Neuronal stem cell (in vitro differentiated cells): ENCODE data around the gene CCDC106.

Source experiments
- DNase-seq: peaks from one replicate; pipeline ENCODE4 v3.0.0-alpha.2; 2013; ENCODE audit warnings: low spot score
- H2AFZ ChIP-seq: one replicate; pipeline ENCODE4 v1.6.1; 2013; ENCODE audit warnings: mild to moderate bottlenecking, low read length, inconsistent platforms
- H2AK5ac ChIP-seq: 2 replicates; pipeline ENCODE4 v1.6.1; 2013; ENCODE audit warnings: low read depth, mild to moderate bottlenecking, inconsistent platforms, low read length, moderate library complexity, mixed read lengths
- H2BK120ac ChIP-seq: 2 replicates; pipeline ENCODE4 v1.6.1; 2013; ENCODE audit warnings: low read depth, mild to moderate bottlenecking, inconsistent platforms, low read length, moderate library complexity, mixed read lengths
- H2BK12ac ChIP-seq: one replicate; pipeline ENCODE4 v1.6.1; 2013; ENCODE audit warnings: low read length, inconsistent platforms
- H2BK15ac ChIP-seq: 2 replicates; pipeline ENCODE4 v1.6.1; 2013; ENCODE audit warnings: mild to moderate bottlenecking, low read length, inconsistent platforms, mixed read lengths
- H2BK5ac ChIP-seq: one replicate; pipeline ENCODE4 v1.6.1; 2013; ENCODE audit warnings: inconsistent platforms, mild to moderate bottlenecking, low read length, moderate library complexity
- H3K14ac ChIP-seq: one replicate; pipeline ENCODE4 v1.6.1; 2013; ENCODE audit warnings: low read length, inconsistent platforms
- H3K18ac ChIP-seq: 2 replicates; pipeline ENCODE4 v1.6.1; 2013; ENCODE audit warnings: low read length, inconsistent platforms
- H3K23ac ChIP-seq: 2 replicates; pipeline ENCODE4 v1.6.1; 2013; ENCODE audit warnings: low read depth, mild to moderate bottlenecking, mixed read lengths, low read length, inconsistent platforms; ENCODE audit not compliant: poor library complexity
- H3K27ac ChIP-seq: replicated peaks from 3 replicates; pipeline ENCODE4 v1.5.1; 2013; ENCODE audit warnings: low read length, inconsistent platforms
- H3K27me3 ChIP-seq, 3 experiments: 2 replicates each; pipeline ENCODE4 v1.6.1; 2013; ENCODE audit warnings: low read length in 3 of 3, mild to moderate bottlenecking in 2 of 3, inconsistent platforms in 1 of 3, low read depth in 1 of 3, mixed read lengths in 1 of 3, moderate library complexity in 1 of 3; ENCODE audit not compliant: control insufficient read depth in 3 of 3, insufficient read depth in 3 of 3
- H3K36me3 ChIP-seq, 2 donors: replicated peaks in 1 of 2; 2 replicates each; pipeline ENCODE4 v1.6.1; 2013; ENCODE audit warnings: low read length in 2 of 2; ENCODE audit not compliant: control insufficient read depth in 2 of 2, insufficient read depth in 2 of 2
- H3K4ac ChIP-seq: 2 replicates; pipeline ENCODE4 v1.6.1; 2013; ENCODE audit warnings: inconsistent platforms, mild to moderate bottlenecking, low read length, moderate library complexity
- H3K4me1 ChIP-seq, 2 donors: 1 replicate in 1 of 2; 2 replicates in 1 of 2; pipeline ENCODE4 v1.6.1; 2013; ENCODE audit warnings: low read length in 2 of 2, low read depth in 1 of 2; ENCODE audit not compliant: control insufficient read depth in 2 of 2, insufficient read depth in 1 of 2
- H3K4me2 ChIP-seq: one replicate; pipeline ENCODE4 v1.6.1; 2013; ENCODE audit warnings: mild to moderate bottlenecking, low read length, inconsistent platforms; ENCODE audit not compliant: insufficient read depth, poor library complexity, severe bottlenecking
- H3K4me3 ChIP-seq, 2 donors: 2 replicates each; pipeline ENCODE4 v1.5.1; 2013; ENCODE audit warnings: low read length in 2 of 2, mild to moderate bottlenecking in 2 of 2, inconsistent platforms in 1 of 2, moderate library complexity in 1 of 2
- H3K79me1 ChIP-seq: one replicate; pipeline ENCODE4 v1.6.1; 2013; ENCODE audit warnings: low read depth, mild to moderate bottlenecking, inconsistent platforms, low read length, moderate library complexity
- H3K9ac ChIP-seq: one replicate; pipeline ENCODE4 v1.6.1; 2013; ENCODE audit warnings: mild to moderate bottlenecking, low read depth, low read length, inconsistent platforms; ENCODE audit not compliant: poor library complexity
- H3K9me3 ChIP-seq, 2 donors: replicated peaks in 1 of 2; 2 replicates each; pipeline versions ENCODE3 to v1.6.1; 2013; ENCODE audit warnings: low read length in 2 of 2, mild to moderate bottlenecking in 2 of 2, inconsistent platforms in 1 of 2, low read depth in 1 of 2, mixed read lengths in 1 of 2, moderate library complexity in 1 of 2; ENCODE audit not compliant: control insufficient read depth in 2 of 2, insufficient read depth in 1 of 2
- H4K8ac ChIP-seq: one replicate; pipeline ENCODE4 v1.6.1; 2013; ENCODE audit warnings: low read depth, mild to moderate bottlenecking, inconsistent platforms, low read length, moderate library complexity
- H4K91ac ChIP-seq: one replicate; pipeline ENCODE4 v1.6.1; 2013; ENCODE audit warnings: low read length, low read depth, mild to moderate bottlenecking, inconsistent platforms; ENCODE audit not compliant: poor library complexity
- WGBS, 2 donors: extraction: QIAGEN DNeasy Blood & Tissue Kit; methylation state at CpG; one replicate each; pipeline ENCODE4 v1.1.7; 2013; ENCODE audit warnings: missing lambda C conversion rate in 2 of 2, mixed read lengths in 1 of 2; ENCODE audit not compliant: insufficient read length in 2 of 2, insufficient replicate concordance in 1 of 2; ENCODE audit errors: extremely low coverage in 2 of 2; 5-methylcytosine and 5-hydroxymethylcytosine counted together

CCDC106 gene

DNA sequence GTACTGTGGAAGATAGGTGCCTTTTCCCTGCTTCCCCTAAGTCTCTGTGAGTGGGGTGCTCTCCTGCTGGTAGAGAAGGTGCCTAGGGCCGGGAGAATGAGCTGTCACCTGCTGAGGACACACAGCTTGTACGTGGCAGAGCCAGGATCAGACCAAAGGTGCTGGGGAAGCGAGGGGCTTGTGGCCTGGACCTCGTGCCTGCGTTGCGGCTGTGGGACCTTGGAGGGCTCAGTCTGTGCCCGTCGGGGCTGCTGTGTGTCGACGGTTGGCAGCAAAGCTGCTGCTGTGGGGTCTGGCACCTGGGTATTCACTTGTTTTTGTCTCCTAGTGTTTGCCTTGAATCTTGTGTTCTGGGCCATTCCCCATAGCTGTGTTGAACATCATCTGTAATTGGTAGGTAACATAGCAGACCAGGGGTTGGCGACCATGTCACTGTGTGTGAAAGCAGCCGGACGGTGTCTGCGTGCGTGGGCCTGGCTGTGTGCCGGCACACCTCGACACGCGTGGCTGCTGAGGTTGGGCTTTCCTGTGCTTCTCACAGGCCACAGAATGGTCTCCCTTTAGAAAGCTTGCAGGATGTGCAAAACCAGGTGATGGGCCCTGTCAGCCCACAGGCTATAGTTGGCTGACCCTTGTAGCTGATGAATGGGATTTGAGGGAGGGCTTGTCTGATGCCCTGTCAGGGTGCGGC, 16.0 kb downstream of the CCDC106 start:
- H3K79me1 ChIP-seq, result peaks cover 49% of the 10 kb centered on the region
- no peak overlapping the region for H3K4me2 ChIP-seq
- no peak overlapping the region for H4K8ac ChIP-seq
- no peak overlapping the region for H3K18ac ChIP-seq
- H2AK5ac ChIP-seq, result no peak overlapping the region
- peak overlapping the region in 1 of 2 donors; percentile 5 for H3K4me3 ChIP-seq
- H2AFZ ChIP-seq, result no peak overlapping the region
- H2BK5ac ChIP-seq, result peak overlapping the region; percentile 26
- no peak overlapping the region for H3K9ac ChIP-seq
- no peaks in the 10 kb centered on the region for H3K27me3 ChIP-seq
- DNase-seq, result no peak
- no CpG with 5 or more reads among the region's 20 CpGs for WGBS, 2 donors
- H4K91ac ChIP-seq, result no peak overlapping the region
- peak overlapping the region; percentile 80 for H3K23ac ChIP-seq
- H2BK120ac ChIP-seq, result no peak overlapping the region
- H3K9me3 ChIP-seq, result no peaks in the 10 kb centered on the region
- peaks cover 72 to 97% of the 10 kb centered on the region in 2 donors for H3K36me3 ChIP-seq
- no peaks in the 10 kb centered on the region for H3K4me1 ChIP-seq
- no peak overlapping the region for H2BK15ac ChIP-seq
- H3K14ac ChIP-seq, result no peak overlapping the region
- H2BK12ac ChIP-seq, result peak overlapping the region; percentile 22
- no peak overlapping the region for H3K4ac ChIP-seq
- H3K27ac ChIP-seq, result no peak overlapping the region

DNA sequence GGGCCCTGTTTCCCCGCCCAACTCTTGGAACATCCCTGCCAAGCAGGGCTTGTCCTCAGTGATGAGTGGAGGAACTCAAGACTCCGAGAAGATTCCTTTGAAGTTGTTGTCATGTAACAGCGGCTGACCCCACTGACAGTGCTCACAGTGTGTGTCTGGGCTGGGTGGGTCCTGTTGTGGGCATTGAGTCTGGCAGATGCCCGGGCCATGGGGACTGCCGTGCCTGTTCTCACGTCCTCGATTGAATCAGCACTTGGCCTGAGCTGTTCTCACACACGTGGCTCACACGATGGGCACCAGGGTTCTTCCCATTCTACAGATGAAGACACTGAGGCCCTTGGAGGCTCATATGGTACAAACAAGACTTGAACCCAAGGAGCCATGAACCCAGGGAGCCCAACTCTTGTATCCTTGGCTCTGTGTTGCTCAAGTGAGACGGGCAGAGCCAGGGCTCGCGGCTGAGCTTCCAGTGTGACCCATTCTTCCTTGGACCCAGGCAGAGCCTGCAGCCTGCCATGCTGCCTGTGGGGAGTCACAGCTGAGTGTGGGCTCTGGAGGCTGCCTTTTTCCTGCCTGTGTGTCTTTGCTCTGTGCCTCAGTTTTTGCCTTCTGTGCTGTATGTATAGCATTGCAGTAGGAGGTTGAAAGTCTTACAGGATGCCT, 18.5 kb downstream of the CCDC106 start:
- Histone ChIP-seq H3K4ac (no peak overlapping the region), H3K9me3 (no peaks in the 10 kb centered on the region), H3K4me1 (peaks cover 0 to 5% of the 10 kb centered on the region in 2 donors), H4K91ac (no peak overlapping the region), H3K27me3 (no peaks in the 10 kb centered on the region), H2BK5ac (peak overlapping the region; percentile 59), H2BK15ac (no peak overlapping the region), H3K4me2 (no peak overlapping the region), H2AFZ (no peak overlapping the region), H2BK120ac (no peak overlapping the region), H4K8ac (no peak overlapping the region), H3K18ac (no peak overlapping the region), H2BK12ac (no peak overlapping the region), H3K14ac (no peak overlapping the region), H3K27ac (no peak overlapping the region), H3K36me3 (peaks cover 77 to 95% of the 10 kb centered on the region in 2 donors), H3K23ac (peak overlapping the region; percentile 40), H2AK5ac (no peak overlapping the region), H3K9ac (peak overlapping the region; percentile 27), H3K79me1 (peaks cover 60% of the 10 kb centered on the region), H3K4me3 (peak overlapping the region in 1 of 2 donors; percentile 37)
- WGBS, 2 donors, result no CpG with 5 or more reads among the region's 12 CpGs
- no peak for DNase-seq

- Histone ChIP-seq H2BK12ac (no peak overlapping the region), H4K91ac (no peak overlapping the region), H3K14ac (no peak overlapping the region), H2BK5ac (no peak overlapping the region), H3K4me1 (peaks cover 0 to 5% of the 10 kb centered on the region in 2 donors), H3K4me2 (no peak overlapping the region), H3K27ac (no peak overlapping the region), H3K23ac (peak overlapping the region; percentile 40), H3K4ac (no peak overlapping the region), H3K36me3 (peaks cover 72 to 94% of the 10 kb centered on the region in 2 donors), H3K9ac (peak overlapping the region; percentile 44), H4K8ac (no peak overlapping the region), H2BK120ac (no peak overlapping the region), H3K4me3 (no peak overlapping the region), H2AFZ (no peak overlapping the region), H3K79me1 (peaks cover 58% of the 10 kb centered on the region), H3K18ac (no peak overlapping the region), H2BK15ac (no peak overlapping the region), H2AK5ac (no peak overlapping the region), H3K9me3 (no peaks in the 10 kb centered on the region), H3K27me3 (no peaks in the 10 kb centered on the region)
- no peak for DNase-seq
- WGBS, 2 donors, result no CpG with 5 or more reads among the region's 4 CpGs
Measured at GRCh38 chr19:55667006-55667381, 19.0 kb downstream of the CCDC106 start.

DNA sequence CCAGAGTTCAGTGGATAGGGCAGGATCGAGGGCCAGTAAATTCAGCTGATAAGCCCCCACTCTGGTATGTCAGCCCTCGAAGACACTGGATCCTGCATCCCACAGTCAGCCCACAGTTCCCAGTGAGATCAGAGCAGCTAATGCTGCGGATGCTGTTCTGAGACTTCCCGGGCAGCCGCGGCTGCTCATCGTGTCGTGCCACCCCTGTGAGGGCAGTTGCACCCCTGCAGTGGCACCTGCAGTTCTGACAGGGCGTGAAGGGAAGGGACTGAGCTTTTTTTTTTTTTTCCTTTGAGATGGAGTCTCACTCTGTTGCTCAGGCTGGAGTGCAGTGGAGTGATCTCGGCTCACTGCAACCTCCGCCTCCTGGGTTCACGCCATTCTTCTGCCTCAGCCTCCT, 19.5 kb downstream of the CCDC106 start:
- no peak overlapping the region for H2BK12ac ChIP-seq
- H3K4me1 ChIP-seq, result peaks cover 0 to 5% of the 10 kb centered on the region in 2 donors
- H2BK15ac ChIP-seq, result no peak overlapping the region
- H3K4ac ChIP-seq, result no peak overlapping the region
- no peak overlapping the region for H3K27ac ChIP-seq
- no peak overlapping the region for H3K18ac ChIP-seq
- H2AFZ ChIP-seq, result no peak overlapping the region
- no peak overlapping the region for H2BK120ac ChIP-seq
- peaks cover 56% of the 10 kb centered on the region for H3K79me1 ChIP-seq
- no peak overlapping the region for H3K9ac ChIP-seq
- no peak overlapping the region for H3K14ac ChIP-seq
- H4K8ac ChIP-seq, result no peak overlapping the region
- no peak overlapping the region for H2BK5ac ChIP-seq
- H3K23ac ChIP-seq, result peak overlapping the region; percentile 55
- no peak overlapping the region for H4K91ac ChIP-seq
- H3K4me2 ChIP-seq, result no peak overlapping the region
- H3K4me3 ChIP-seq, result no peak overlapping the region
- H3K36me3 ChIP-seq, result peaks cover 71 to 95% of the 10 kb centered on the region in 2 donors
- WGBS, 2 donors, result no CpG with 5 or more reads among the region's 12 CpGs
- H2AK5ac ChIP-seq, result no peak overlapping the region
- DNase-seq, result no peak
- H3K9me3 ChIP-seq, result no peaks in the 10 kb centered on the region
- no peaks in the 10 kb centered on the region for H3K27me3 ChIP-seq
